H1 (cell line): ENCODE data around the gene ANAPC2. TPM values are rescaled to one million over a fixed set of nuclear protein-coding genes. Genes with fewer than 3 reads are reported as not detected.
A peak's percentile ranks its signal among the peaks of the same experiment; 100 is the strongest.

Source experiments
- CTCF ChIA-PET: fragments of 300-600 bp; sonication (Branson Sonifier 250); formaldehyde crosslinking; loops from one replicate; lab custom pipeline; 2021; ENCODE audit not compliant: partially characterized antibody; lab: Charles Lee
- POLR2A ChIA-PET: fragments of 300-600 bp; sonication (Branson Sonifier 250); formaldehyde crosslinking; loops from one replicate; lab custom pipeline; 2021; ENCODE audit warnings: inconsistent platforms; ENCODE audit not compliant: partially characterized antibody; lab: Charles Lee
- DNase-seq, 2 experiments: peaks; one replicate each; pipeline versions ENCODE4 v3.0.0 to v3.0.0-alpha.2; 2010 to 2022; ENCODE audit warnings: low spot score in 2 of 2, low read depth in 1 of 2, mixed read lengths in 1 of 2
- FAIRE-seq: peaks from 2 replicates; lab custom pipeline; 2011; peaks lifted over from hg19 to GRCh38; lab: Jason Lieb, UNC
- H2AFZ ChIP-seq: 2 replicates; pipeline ENCODE4 v1.8.1; 2012; ENCODE audit warnings: low read length, inconsistent platforms
- H2AK5ac ChIP-seq: 2 replicates; pipeline ENCODE4 v1.6.1; 2013; ENCODE audit warnings: low read depth, low read length
- H2BK120ac ChIP-seq: replicated peaks from 2 replicates; pipeline ENCODE3; 2013; ENCODE audit warnings: low read depth, low read length, inconsistent platforms
- H2BK12ac ChIP-seq: 2 replicates; pipeline ENCODE4 v1.6.1; 2013; ENCODE audit warnings: low read depth, low read length
- H2BK15ac ChIP-seq: 2 replicates; pipeline ENCODE4 v1.6.1; 2013; ENCODE audit warnings: low read length
- H2BK20ac ChIP-seq: 2 replicates; pipeline ENCODE4 v1.6.1; 2013; ENCODE audit warnings: low read length
- H2BK5ac ChIP-seq: 2 replicates; pipeline ENCODE4 v1.6.1; 2013; ENCODE audit warnings: low read depth, low read length
- H3K14ac ChIP-seq: 2 replicates; pipeline ENCODE4 v1.6.1; 2013; ENCODE audit warnings: inconsistent platforms; ENCODE audit not compliant: insufficient read length
- H3K18ac ChIP-seq: 2 replicates; pipeline ENCODE4 v1.6.1; 2013; ENCODE audit warnings: low read length; ENCODE audit errors: extremely low read depth
- H3K23ac ChIP-seq: 2 replicates; pipeline ENCODE4 v1.6.1; 2013; ENCODE audit warnings: inconsistent platforms; ENCODE audit not compliant: insufficient read length
- H3K23me2 ChIP-seq: 2 replicates; pipeline ENCODE4 v1.6.1; 2013; ENCODE audit warnings: low read depth, low read length
- H3K27ac ChIP-seq: 2 replicates; pipeline ENCODE4 v1.6.1; 2011; ENCODE audit warnings: low read depth, low read length, inconsistent platforms
- H3K27me3 ChIP-seq, 4 experiments: replicated peaks in 1 of 4; 1 replicate in 1 of 4; 2 replicates in 3 of 4; pipeline versions ENCODE4 v1.6.1 to v1.8.1; 2011 to 2013; ENCODE audit warnings: low read length in 3 of 4, mild to moderate bottlenecking in 3 of 4, inconsistent platforms in 2 of 4, mixed read lengths in 2 of 4, moderate library complexity in 1 of 4; ENCODE audit not compliant: control insufficient read depth in 3 of 4, insufficient read depth in 3 of 4; ENCODE audit errors: extremely low read depth in 1 of 4
- H3K36me3 ChIP-seq, 4 experiments: 2 replicates each; pipeline versions ENCODE4 v1.6.1 to v1.8.1; 2011 to 2013; ENCODE audit warnings: mild to moderate bottlenecking in 4 of 4, low read length in 3 of 4, moderate library complexity in 2 of 4, control low read depth in 1 of 4, inconsistent platforms in 1 of 4; ENCODE audit not compliant: insufficient read depth in 4 of 4, control insufficient read depth in 2 of 4
- H3K4ac ChIP-seq: replicated peaks from 2 replicates; pipeline ENCODE3; 2013; ENCODE audit warnings: low read length, low read depth, mixed read lengths, inconsistent platforms; ENCODE audit not compliant: insufficient read length
- H3K4me1 ChIP-seq, 4 experiments: replicated peaks in 1 of 4; 1 replicate in 1 of 4; 2 replicates in 3 of 4; pipeline versions ENCODE4 v1.6.1 to v1.8.1; 2011 to 2013; ENCODE audit warnings: low read length in 3 of 4, inconsistent platforms in 2 of 4, mixed read lengths in 1 of 4; ENCODE audit not compliant: insufficient read depth in 4 of 4, control insufficient read depth in 3 of 4
- H3K4me2 ChIP-seq, 2 experiments: 2 replicates each; pipeline versions ENCODE4 v1.6.1 to v1.8.1; 2011 to 2013; ENCODE audit warnings: low read depth in 2 of 2, low read length in 2 of 2, control low read depth in 1 of 2, inconsistent platforms in 1 of 2, mild to moderate bottlenecking in 1 of 2; ENCODE audit not compliant: insufficient read depth in 1 of 2
- H3K4me3 ChIP-seq, 4 experiments: fragments of 200-600, 300-600 bp in 1 of 4; sonication (generic), shearing (Covaris generic), sonication (Bioruptor Twin) in 1 of 4; 2 replicates each; pipeline versions ENCODE4 v1.5.1 to v1.8.1; 2011 to 2016; ENCODE audit warnings: low read length in 4 of 4, low read depth in 3 of 4, control low read depth in 2 of 4, inconsistent platforms in 2 of 4, mild to moderate bottlenecking in 2 of 4, mixed read lengths in 1 of 4, moderate library complexity in 1 of 4; ENCODE audit not compliant: insufficient read depth in 2 of 4; ENCODE audit errors: extremely low read depth in 1 of 4
- H3K56ac ChIP-seq: replicated peaks from 2 replicates; pipeline ENCODE3; 2013; ENCODE audit warnings: low read depth, mild to moderate bottlenecking, mixed read lengths, low read length, inconsistent platforms; ENCODE audit not compliant: insufficient read length
- H3K79me1 ChIP-seq: 2 replicates; pipeline ENCODE4 v1.6.1; 2013; ENCODE audit warnings: low read depth, low read length, control low read depth
- H3K79me2 ChIP-seq, 2 experiments: 2 replicates each; pipeline versions ENCODE4 v1.6.1 to v1.8.1; 2012 to 2013; ENCODE audit warnings: low read length in 2 of 2, mild to moderate bottlenecking in 2 of 2, inconsistent platforms in 1 of 2; ENCODE audit not compliant: insufficient read depth in 2 of 2, control insufficient read depth in 1 of 2
- H3K9ac ChIP-seq, 4 experiments: replicated peaks in 1 of 4; 1 replicate in 1 of 4; 2 replicates in 3 of 4; pipeline versions ENCODE4 v1.6.1 to v1.8.1; 2011 to 2013; ENCODE audit warnings: low read depth in 3 of 4, low read length in 3 of 4, control low read depth in 2 of 4, mild to moderate bottlenecking in 2 of 4, moderate library complexity in 2 of 4, inconsistent platforms in 1 of 4; ENCODE audit errors: extremely low read depth in 1 of 4
- H3K9me3 ChIP-seq, 2 experiments: 2 replicates each; pipeline versions ENCODE4 v1.6.1 to v1.8.1; 2012 to 2013; ENCODE audit warnings: mild to moderate bottlenecking in 2 of 2, moderate library complexity in 2 of 2, control low read depth in 1 of 2, inconsistent platforms in 1 of 2, low read depth in 1 of 2, low read length in 1 of 2, mixed read lengths in 1 of 2; ENCODE audit not compliant: insufficient read depth in 2 of 2
- H4K20me1 ChIP-seq, 2 experiments: replicated peaks in 1 of 2; 2 replicates each; pipeline versions ENCODE3 to v1.8.1; 2011 to 2013; ENCODE audit warnings: inconsistent platforms in 2 of 2, low read length in 2 of 2, mild to moderate bottlenecking in 1 of 2; ENCODE audit not compliant: insufficient read depth in 2 of 2, control insufficient read depth in 1 of 2
- H4K5ac ChIP-seq: 2 replicates; pipeline ENCODE4 v1.6.1; 2013; ENCODE audit warnings: low read length, low read depth, mixed read lengths, inconsistent platforms; ENCODE audit not compliant: insufficient read length
- H4K8ac ChIP-seq: 2 replicates; pipeline ENCODE4 v1.8.0; 2013; ENCODE audit warnings: mild to moderate bottlenecking, moderate library complexity, low read length, inconsistent platforms; ENCODE audit not compliant: insufficient read depth; ENCODE audit errors: extremely low read depth
- H4K91ac ChIP-seq: replicated peaks from 2 replicates; pipeline ENCODE3; 2013; ENCODE audit warnings: low read length, mixed read lengths, inconsistent platforms; ENCODE audit not compliant: insufficient read length
- ASH2L ChIP-seq: fragments of 200-600, 300-600 bp; sonication (generic); IDR thresholded peaks from one replicate; pipeline ENCODE4 v1.7.1; 2017; ENCODE audit warnings: low read length
- E2F6 ChIP-seq: IDR thresholded peaks from 2 replicates; pipeline ENCODE4 v1.6.1; 2012; ENCODE audit warnings: inconsistent platforms
- KDM5A ChIP-seq: fragments of 200-600 bp; IDR thresholded peaks from 2 replicates; pipeline ENCODE4 v1.7.1; 2012; ENCODE audit warnings: mild to moderate bottlenecking, low read length, inconsistent platforms, mixed read lengths
- NANOG ChIP-seq: IDR thresholded peaks from 2 replicates; pipeline ENCODE4 v1.6.1; 2011; ENCODE audit warnings: low read length, low read depth, mild to moderate bottlenecking, inconsistent platforms; ENCODE audit not compliant: insufficient read depth, poor library complexity, severe bottlenecking
- RBBP5 ChIP-seq: IDR thresholded peaks from 2 replicates; pipeline ENCODE4 v1.7.1; 2012; ENCODE audit warnings: low read depth, mild to moderate bottlenecking, inconsistent platforms, low read length, moderate library complexity, borderline replicate concordance
- SAP30 ChIP-seq: fragments of 300-600 bp; sonication (generic); IDR thresholded peaks from 2 replicates; pipeline ENCODE4 v1.7.1; 2012; ENCODE audit warnings: low read length, moderate library complexity, mild to moderate bottlenecking, inconsistent platforms; ENCODE audit not compliant: insufficient read depth, insufficient replicate concordance
- SP2 ChIP-seq: IDR thresholded peaks from 2 replicates; pipeline ENCODE4 v1.6.1; 2012; ENCODE audit warnings: mild to moderate bottlenecking, low read length, inconsistent platforms
- TAF7 ChIP-seq: optimal IDR thresholded peaks from 2 replicates; pipeline ENCODE3; 2011; ENCODE audit warnings: low read depth, mild to moderate bottlenecking, inconsistent platforms, low read length, moderate library complexity, borderline replicate concordance
- WGBS, 2 experiments: shearing (Covaris generic) in 1 of 2; methylation state at CpG; one replicate each; pipeline versions ENCODE4 v1.1.6 to v1.1.7; 2013 to 2015; ENCODE audit warnings: low lambda C conversion rate in 2 of 2, mixed read lengths in 2 of 2, inconsistent platforms in 1 of 2, low coverage in 1 of 2, missing lambda C conversion rate in 1 of 2; ENCODE audit not compliant: insufficient replicate concordance in 2 of 2, insufficient coverage in 1 of 2, insufficient read length in 1 of 2; ENCODE audit errors: extremely low coverage in 1 of 2, missing lambda C conversion rate in 1 of 2; 5-methylcytosine and 5-hydroxymethylcytosine counted together
- polyA plus RNA-seq, 7 experiments: library from polyadenylated mRNA; depleted of rRNA in 3 of 7; stranded (reverse) in 5 of 7; unstranded in 2 of 7; fragments of >200 nt in 5 of 7; fragments of 200-250 nt in 2 of 7; gene quantifications; 1 replicate in 5 of 7; 2 replicates in 1 of 7; 4 replicates in 1 of 7; pipeline versions ENCODE4 v1.2.1 to v1.2.3, GENCODE V29; 2011 to 2013; ENCODE audit warnings: missing spikeins in 2 of 7, mixed read lengths in 2 of 7
- total RNA-seq: library from RNA; stranded (reverse); fragmentation: NEBNext Ultra II Directional; extraction: Animal tissue kit (Norgen Biotek cat#: 25700); gene quantifications from 2 replicates; pipeline ENCODE4 v1.2.1, GENCODE V29; 2021

ANAPC2 gene
- total and polyA plus RNA-seq, 2 of the 8 experiments (the other 6 are each of a cell fraction or from before 2014, with no cell fraction given) = 30.2 to 37.7 TPM

- Histone ChIP-seq H3K4me3 (no peak overlapping the region), H3K36me3 (no peaks in the 10 kb centered on the region), H4K8ac (no peak overlapping the region; the same call in 1 of the 2 replicates), H3K56ac (peak overlapping the region; percentile 46), H3K9me3 (no peaks in the 10 kb centered on the region), H3K27me3 (no peaks in the 10 kb centered on the region; a peak in 2 of 7 replicates), H2BK120ac (peak overlapping the region; percentile 33), H3K4me2 (no peak overlapping the region), H2BK5ac (peak overlapping the region; percentile 90), H3K23me2 (peaks cover 16% of the 10 kb centered on the region; the same call in 1 of the 2 replicates), H4K91ac (peak overlapping the region; percentile 91), H3K79me2 (no peaks in the 10 kb centered on the region), H3K4ac (peak overlapping the region; percentile 85), H4K5ac (no peak overlapping the region), H2BK15ac (peak overlapping the region; percentile 46; the same call in 1 of the 2 replicates), H3K18ac (no peak overlapping the region), H2AFZ (no peak overlapping the region), H3K23ac (no peak overlapping the region), H3K4me1 (peaks cover 0 to 23% (median 10%) of the 10 kb centered on the region in 4 experiments; a peak in 5 of 7 replicates), H2BK20ac (0 out of 2 replicates have a peak overlapping the region, but pooled peaks have one; percentile 48), H3K14ac (no peak overlapping the region), H2BK12ac (peak overlapping the region; percentile 68; the same call in 1 of the 2 replicates), H4K20me1 (no peaks in the 10 kb centered on the region), H2AK5ac (peak overlapping the region; percentile 70; the same call in 1 of the 2 replicates), H3K9ac (no peak overlapping the region; a peak in 1 of 7 replicates), H3K79me1 (no peaks in the 10 kb centered on the region), H3K27ac (no peak overlapping the region)
- WGBS, 2 experiments = 84% methylated on average over 18 of the region's 18 CpGs; no CpG with 5 or more reads in 1 of the 2 experiments
- no peak for DNase-seq
- ChIA-PET POLR2A (interaction anchor here (1.1 to 69.9 kb wide), 7 partner anchors 9 to 109 kb away, joined by 4 to 1462 read pairs (median 5); partner anchors contain the start of genes ANAPC2, NDOR1, NELFB and SSNA1), CTCF (interaction anchor here (1.0 to 20.2 kb wide), 25 partner anchors 10 to 438 kb away, joined by 3 to 204 read pairs (median 5); partner anchors contain the start of genes ANAPC2, LRRC26, NPDC1 and SAPCD2)
- no peak for FAIRE-seq
- TF ChIP-seq SP2 (no peak), RBBP5 (no peak), KDM5A (no peak), TAF7 (no peak), ASH2L (no peak), SAP30 (no peak), E2F6 (no peak), NANOG (no peak)
These were observed 38.1 kb upstream of the ANAPC2 start for GRCh38 chr9:137226338-137227053.
